AG20443 (cell line): Measurements from ENCODE around the gene PSMD14.
"Not testable (repeated sequence)": the region's sequence is repeated elsewhere in the genome, so short reads cannot be mapped to it uniquely, and the experiment has no call there.

Experiments
- DNase-seq: peaks from one replicate; pipeline ENCODE4 v3.0.0; 2012; ENCODE audit warnings: low spot score, mixed read lengths

Gene PSMD14

DNA sequence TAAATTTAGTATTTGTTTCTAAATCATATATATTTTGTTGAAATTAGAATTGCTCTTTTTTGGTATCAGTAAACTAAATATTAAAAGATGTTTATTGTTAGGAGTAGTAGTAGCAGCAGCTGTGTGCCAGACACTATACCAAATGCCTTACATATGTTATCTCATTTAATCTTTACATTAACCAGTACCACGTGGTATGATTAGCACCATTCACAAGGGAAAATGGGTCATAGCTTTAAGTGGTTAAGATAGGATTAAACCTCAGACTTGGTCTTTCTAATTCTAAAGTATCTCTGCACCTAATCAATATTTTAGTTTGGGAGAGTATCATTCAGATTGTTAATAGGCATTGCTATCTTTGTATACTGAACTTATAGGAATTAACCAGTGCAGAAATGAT lies 29.0 kb downstream of the PSMD14 start:
- DNase-seq = no peak

DNA sequence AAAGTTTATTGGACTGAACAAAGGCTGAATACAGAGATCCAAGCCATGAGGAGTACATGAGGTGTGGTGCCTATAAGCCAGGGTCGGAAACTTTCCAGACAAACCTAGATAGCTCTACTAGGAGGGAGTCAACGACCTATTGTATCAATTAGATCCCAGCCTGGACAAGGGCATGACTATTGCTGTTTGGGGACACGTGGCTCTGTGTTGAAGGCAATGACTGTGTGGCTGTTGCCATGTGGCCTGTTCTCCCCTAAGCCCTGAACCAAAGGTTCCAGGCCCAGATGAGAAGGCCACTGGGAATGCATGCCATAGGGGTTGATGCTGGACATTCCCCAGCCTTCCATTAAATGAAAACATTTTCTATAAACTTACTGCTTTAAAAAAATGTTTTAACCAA lies 31.3 kb downstream of the PSMD14 start:
- not testable (repeated sequence) for DNase-seq

DNA sequence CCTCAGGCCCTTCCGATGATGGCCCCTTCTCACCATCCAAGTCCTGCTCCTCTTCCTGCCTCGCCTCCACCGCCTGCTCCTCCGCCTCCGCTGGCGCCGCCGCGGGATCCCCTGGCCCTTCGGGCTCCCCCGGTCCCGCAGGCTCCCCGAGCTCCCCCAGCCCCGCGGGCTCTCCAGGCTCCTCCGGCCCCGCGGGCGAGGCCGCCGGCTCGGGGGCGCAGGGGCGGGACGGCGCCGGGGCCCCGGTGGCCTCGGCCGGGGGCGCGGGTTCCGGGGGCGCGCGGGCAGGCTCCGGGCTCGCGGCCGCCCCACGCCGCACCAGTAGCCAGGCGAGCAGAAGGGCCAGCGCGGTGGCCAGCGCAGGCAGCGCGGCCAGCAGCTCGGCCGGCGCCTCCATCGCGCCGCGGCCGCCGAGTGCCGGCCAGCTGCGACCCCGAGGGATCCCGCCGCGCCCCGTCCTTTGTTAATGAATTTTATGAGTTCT lies 32.7 kb downstream of the PSMD14 start:
- not testable (repeated sequence) for DNase-seq

DNA sequence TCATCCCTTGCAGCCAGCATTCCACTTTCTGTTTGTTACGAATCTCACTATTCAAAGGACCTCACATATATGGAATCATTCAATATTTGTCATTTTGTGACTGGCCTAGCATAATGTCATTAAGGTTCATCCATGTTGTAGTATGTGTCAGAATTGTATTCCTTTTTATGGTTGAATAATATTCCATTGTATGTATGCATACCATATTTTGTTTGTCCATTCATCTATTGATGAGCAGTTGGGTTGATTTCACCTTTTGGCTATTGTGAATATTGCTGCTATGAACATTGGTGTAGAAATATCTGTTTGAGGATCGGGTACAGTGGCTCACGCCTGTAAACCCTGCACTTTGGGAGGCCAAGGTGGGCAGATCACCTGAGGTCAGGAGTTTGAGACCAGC lies 35.0 kb downstream of the PSMD14 start:
- no peak for DNase-seq

DNA sequence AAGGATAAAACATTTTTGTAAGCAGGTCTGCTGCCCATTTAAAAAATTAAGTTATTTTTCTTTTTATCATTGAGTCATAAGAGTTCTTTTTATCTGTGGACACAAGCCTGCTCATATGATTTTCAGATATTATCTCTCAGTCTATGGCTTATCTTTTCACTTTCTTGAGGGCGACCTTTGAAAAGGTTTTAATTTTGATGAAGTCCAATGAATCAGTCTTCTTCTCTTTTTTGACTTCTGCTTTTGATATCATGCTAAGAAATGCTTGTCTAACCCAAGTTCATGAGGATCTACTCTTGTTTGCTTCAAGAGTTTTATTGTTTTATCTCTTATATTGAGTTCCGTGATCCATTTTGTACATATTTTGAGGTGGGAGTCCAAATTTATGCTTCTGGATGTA lies 36.5 kb downstream of the PSMD14 start:
- no peak for DNase-seq

DNA sequence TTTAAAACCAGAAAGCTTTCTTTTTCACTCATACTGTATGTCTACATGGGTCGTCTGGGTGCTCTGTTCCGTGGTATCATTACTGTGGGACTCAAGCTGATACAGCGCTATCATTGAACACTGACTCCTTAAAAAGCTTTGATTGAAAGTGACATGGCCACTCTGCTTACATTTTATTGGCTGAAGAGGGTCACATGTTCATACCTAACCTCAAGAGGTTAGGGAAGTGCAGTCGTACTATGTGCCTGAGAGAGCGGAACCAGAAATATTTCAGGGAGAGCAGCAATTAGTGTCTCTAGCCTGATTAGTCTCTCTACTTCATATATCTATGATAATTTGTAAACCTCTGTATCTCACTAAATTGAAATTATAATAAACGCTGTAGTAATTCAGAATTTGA lies 43.5 kb downstream of the PSMD14 start:
- no peak for DNase-seq

DNA sequence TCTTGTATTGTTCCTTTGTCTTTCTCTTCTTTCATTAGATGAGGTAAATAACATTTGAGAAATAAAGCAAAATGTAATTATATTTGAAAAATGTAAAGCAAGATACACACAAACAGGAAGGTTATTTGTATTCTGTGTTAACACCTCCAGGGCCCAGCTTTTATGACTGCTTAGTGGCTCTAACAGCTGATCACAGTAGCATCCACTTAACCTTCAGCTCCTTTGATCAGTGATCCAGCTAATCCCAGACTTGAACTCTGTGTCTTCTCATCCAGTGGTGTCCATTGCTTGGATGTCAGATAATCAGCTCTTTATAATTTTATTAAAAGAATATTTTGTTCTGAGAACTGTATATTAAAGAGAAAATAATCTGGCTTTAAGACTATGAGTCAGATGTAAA lies 44.5 kb downstream of the PSMD14 start:
- no peak for DNase-seq

DNA sequence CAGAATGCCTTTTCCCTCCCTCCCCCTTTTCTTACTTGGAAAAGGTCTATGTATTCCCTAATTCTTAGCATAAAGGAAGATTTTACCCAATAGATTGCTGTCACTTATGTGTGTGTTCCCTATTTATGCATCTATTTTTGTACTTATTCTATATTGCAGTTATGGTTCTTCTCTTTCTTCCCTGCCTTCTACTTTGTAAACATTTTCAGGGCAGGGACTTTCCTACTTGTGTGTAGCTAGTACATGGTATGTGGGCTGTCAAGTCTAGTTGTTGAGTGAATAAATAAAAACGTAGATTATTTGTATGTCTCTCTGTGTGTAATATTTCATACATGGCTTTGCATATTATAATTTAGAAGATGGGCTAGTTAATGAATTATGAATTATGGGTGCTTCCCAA lies 45.3 kb downstream of the PSMD14 start:
- DNase-seq = no peak

DNA sequence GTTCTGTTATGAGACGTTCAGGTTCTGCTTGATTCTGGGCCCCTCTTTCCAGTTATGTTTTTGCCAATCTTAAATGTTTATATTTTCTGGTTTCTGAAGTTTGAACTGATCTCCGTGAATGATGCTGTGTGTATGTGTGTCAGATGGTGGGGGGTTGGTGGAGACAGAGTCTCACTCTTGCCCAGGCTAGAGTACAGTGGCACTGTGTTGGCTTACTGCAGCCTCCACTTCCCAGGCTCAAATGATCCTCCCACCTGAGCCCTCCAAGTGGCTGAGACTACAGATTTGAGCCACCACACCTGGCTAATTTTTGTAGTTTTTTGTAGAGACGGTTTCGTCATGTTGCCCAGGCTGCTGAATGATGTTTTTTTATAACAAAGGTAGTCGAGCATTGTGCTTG lies 45.9 kb downstream of the PSMD14 start:
- no peak for DNase-seq

DNA sequence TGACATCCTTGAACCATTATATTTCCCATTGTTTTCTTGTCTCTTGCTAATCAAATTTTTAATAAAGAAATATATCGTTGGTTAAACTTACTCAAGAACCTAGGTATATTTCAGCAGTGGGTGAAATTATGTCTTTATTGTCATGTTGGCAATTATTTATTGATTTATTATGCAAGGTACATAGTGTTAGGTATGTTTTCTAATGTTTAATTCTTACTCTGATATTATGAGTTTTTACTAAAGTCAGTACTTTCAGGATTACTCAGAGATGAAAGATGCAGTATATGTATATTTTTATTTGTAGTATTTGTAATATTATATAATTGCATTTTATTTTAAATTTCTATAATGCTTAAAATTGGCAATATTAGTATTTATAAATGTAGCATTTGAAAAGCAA lies 46.9 kb downstream of the PSMD14 start:
- DNase-seq = no peak

DNA sequence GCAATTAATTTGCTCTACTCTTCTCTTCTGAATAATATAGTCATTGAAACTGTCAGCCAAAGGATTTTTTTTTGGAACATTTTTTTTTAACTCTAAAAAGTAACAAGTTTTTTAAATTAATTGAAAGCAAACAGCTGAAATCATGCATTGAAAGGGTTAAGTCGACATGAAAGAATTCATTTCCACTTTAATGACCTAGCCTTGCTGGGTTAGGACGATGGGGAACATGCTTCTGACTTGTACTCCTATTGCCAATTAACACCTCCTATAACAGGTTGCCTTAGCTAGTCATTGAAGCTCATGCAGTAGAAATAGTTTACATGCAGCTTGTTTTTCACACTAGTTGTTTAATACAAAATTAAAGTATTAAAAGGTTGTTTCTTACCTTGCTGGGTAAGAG lies 47.8 kb downstream of the PSMD14 start:
- DNase-seq = no peak

DNA sequence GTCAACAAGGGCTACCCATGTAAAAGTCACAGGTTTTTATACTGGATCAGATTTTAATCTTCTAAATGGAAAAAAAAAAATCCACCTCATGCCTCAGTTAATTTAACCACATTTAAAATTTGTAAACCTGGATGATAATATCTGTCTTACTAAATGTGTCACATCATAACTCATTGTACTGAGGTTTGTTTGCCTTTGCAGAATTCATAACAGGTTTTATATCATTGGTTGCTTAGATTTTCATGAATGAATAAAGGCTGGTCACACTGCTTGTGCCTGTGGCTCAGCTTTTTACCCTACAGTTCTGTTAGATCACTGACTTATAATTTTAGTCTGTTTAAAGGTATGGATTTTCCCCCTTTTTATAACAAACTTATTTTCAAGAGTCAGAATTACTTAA lies 48.9 kb downstream of the PSMD14 start:
- no peak for DNase-seq

DNA sequence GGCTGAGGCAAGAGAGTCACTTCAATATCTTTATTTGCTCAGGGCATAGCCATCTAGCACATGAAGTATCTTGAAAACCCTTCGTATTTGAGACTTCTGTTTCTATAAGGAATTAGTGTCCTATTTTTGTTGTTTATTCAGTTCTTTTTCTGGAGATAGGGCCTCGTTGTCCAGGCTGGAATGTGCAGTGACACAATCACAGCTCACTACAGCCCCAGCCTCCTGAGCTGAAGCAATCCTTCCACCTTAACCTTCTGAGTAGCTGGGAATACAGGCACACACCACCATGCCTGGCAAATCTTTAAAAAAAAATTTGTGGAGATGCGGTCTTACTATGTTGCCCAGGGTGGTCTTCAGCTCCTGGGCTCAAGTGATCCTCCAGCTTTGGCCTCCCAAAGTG lies 50.6 kb downstream of the PSMD14 start:
- no peak for DNase-seq

DNA sequence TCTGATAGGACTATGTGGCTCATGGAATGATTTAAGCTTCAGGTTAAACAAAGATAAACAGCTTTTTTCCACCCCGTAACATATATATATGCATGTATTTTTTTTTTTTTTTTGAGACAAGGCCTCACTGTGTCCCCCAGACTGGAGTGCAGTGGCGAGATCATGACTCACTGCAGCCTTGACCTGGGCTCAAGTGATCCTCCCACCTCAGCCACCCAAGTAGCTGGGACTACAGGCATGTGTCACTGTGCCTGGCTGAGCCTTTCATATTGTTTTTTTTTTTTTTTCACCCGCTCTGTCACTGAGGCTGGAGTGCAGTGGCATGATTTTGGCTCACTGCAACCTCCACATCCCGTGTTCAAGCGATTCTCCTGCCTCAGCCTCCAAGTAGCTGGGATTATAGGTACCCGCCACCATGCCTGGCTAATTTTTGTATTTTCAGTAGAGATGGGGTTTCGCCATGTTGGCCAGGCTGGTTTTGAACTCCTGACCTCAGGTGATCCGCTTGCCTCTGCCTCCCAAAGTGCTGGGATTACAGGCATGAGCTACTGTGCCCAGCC lies 52.0 kb downstream of the PSMD14 start:
- DNase-seq = not testable (repeated sequence)

DNA sequence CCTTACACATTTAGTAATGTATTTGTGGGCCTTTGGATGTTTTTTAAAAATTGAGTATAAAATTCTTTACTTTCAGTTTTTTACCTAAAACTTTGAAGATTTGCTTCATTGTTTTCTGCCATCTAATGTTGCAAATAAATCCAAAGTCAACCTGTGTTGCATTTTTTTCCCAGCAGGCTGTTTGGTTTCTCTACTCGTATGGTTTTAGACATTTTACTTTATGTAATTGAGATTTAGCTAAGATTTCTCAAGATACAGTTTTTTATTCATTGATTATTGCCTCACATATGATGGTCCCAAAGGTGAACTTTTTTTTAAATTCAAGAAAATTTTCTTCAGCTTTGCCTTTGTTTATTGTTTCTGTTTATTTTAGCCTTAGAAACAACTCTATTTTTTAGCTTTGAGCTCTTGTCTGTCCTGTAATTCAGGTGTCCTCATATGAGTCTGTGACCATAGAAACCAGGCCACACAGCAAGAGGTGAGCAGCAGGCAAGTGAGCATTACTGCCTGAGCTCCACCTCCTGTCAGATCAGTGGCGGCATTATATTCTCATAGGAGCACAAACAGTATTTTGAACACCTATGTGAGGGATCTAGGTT lies 54.4 kb downstream of the PSMD14 start:
- DNase-seq = no peak

DNA sequence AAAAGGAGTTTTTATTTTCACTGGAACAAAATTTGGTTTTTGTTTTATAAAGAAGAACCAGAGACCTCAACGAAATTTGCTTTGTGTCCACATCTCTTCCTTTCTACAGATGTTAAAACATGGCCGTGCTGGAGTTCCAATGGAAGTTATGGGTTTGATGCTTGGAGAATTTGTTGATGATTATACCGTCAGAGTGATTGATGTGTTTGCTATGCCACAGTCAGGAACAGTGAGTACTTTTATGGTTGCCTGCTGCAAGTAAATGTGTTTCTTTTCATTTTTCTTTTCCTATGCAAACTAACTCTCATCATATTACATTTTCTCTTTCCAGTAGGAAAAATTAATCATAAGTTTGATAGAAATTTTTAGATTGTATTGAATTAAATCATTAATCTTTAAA lies 59.5 kb downstream of the PSMD14 start:
- no peak for DNase-seq

DNA sequence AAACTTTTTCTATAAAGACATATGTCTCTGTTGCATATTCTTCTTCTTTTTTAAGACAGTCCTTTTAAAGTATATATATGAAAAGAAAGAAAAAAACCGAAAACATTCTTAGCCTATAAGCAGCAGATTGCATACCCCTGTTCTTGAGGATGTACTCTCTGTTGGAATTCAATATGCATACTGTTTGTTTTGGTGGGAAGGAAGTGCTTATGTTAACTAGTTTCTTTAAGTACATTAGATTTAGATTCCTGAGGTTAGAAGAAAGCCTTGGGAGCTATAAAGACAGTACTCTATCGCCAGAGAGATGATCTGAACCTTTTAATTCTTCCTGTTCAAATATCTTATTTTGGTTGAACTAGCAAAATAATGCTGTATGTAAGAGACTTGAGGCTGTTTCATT lies 61.1 kb downstream of the PSMD14 start:
- DNase-seq = no peak

DNA sequence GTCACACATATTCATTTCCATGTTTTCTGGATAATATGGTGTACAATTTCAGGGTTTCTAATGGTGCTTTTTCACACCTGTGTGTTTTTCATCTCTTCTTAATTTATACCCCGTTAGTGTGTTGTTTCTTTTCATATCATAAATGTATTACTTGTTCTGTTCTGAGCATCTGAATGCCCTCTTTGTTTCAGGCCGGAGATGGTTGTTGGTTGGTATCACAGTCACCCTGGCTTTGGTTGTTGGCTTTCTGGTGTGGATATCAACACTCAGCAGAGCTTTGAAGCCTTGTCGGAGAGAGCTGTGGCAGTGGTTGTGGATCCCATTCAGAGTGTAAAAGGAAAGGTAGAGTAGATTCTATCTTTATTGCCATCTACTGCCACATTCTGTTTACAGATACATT lies 62.8 kb downstream of the PSMD14 start:
- no peak for DNase-seq

DNA sequence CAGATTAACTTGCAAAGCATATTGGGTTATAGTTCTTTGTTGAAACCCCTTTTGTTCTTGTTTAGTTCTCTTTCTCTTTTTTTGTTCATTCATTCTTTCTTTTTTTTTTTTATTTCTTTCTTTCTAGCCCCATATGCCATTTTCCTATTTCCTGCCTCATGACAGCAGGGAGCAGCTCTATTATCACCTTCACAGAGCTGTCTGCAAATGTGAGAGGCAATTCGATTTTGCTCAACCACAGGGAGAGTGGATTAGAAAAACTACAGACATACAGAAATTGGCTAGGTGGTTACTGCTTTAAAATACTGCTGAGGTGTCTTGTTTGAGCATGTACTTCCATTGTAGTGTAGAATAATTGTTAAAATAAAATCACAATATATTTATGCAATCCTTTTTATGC lies 63.6 kb downstream of the PSMD14 start:
- no peak for DNase-seq

DNA sequence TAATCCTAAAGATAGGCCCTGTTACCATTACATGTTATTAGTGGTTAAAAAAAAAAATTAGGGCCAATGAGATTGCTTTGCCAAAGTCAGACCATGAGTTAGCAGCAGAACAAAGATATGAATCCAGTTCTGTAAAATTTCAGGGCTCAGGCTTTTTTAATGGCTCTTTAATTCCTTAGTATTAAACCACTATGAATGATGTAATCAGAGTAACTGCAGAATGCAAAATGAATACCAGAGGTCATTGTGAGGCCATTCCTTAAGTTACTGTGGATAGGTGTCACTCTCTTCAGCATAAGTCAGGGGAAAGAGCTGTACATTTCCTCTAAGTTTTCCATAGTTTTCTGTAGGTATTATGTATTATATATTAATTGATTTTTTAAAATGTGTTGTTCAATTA lies 65.7 kb downstream of the PSMD14 start:
- peak; percentile 16 for DNase-seq

DNA sequence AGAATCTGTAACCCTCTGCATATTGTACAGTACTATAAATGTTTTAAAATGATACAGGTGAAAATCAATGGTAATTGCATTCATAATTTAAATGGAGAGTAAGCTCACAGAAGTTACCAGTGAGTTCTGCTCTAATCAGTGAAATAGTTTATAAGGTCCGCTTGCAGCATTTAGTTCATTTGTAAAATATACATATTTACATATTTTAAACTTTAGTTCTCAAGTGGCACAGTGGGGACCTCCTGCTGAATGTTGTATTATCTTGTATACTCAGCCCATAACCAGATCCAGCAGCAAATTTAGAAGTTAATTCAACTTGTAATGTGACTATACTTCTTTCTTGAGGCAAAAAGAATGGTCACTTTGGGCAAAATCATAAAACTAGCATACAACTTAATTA lies 66.2 kb downstream of the PSMD14 start:
- DNase-seq = no peak

DNA sequence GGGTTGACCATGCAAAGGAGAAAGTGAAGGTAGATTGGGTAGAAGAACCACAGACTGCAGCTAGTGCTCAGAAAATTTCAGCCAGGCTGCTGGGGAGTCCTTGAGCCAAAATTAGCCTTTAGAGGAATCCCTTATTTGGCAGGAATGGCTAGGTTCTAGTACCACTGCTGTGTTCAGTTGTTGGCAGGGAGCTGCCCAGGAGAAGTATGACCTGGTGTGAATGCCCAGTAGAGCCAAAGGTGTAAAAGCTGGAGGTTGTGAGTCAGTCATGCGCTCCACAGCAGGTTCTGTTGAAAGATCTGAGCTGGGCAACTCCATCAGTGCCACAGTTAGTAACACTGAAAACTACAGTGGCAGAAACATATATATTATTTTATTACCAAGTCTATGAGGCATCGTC lies 71.5 kb downstream of the PSMD14 start:
- DNase-seq = no peak

DNA sequence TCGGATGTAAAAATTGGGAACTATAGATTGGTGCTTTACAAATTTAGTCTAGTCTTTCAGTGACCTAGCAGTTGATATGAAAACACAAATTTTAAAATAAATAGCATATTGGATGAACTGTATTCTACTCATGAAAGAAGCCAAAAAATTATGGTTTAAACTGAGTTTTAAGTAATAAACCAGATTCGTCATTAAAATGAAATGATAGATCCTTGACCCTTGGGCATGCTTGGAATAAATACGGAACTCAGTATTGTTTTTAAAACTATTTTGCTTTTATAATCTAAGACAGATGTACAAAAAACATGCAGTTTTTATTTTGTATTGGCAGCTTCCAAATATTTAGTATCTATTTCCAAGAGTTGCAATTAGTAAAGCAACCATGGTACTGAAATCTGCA lies 73.3 kb downstream of the PSMD14 start:
- DNase-seq = no peak

DNA sequence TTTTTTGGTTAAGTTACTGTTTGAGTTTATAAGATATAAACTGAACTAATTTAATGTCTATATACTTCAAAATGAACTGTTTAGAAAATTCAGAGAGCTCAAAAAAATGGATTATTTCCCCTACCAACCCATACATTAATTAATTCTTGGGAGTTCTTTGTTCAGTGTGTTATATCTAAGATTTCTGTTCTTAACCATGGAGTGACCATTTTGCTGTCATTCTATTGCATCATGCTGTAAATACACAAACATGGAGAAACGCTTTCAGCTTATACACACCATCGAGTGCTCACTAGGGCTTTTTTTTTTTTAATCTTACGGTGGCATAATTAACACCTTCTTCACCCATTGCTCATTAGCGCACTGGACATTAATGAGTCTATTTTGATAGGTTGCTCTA lies 74.5 kb downstream of the PSMD14 start:
- DNase-seq = no peak
